MM.1S (cell line): ENCODE data around the gene GNPNAT1.
A peak's percentile ranks its signal among the peaks of the same experiment; 100 is the strongest.

Source experiments
- DNase-seq: peaks from one replicate; pipeline ENCODE4 v3.0.0-alpha.2; 2015
- H2AFZ ChIP-seq: fragments of 300-600 bp; sonication (generic); 2 replicates; pipeline ENCODE4 v1.6.0; 2016; ENCODE audit warnings: antibody characterized with exemption, low read length
- H3F3A ChIP-seq: fragments of 300-600 bp; sonication (generic); 2 replicates; pipeline ENCODE4 v1.6.1; 2016; ENCODE audit warnings: mild to moderate bottlenecking, antibody characterized with exemption, low read length, moderate library complexity, mixed read lengths; ENCODE audit not compliant: insufficient read depth
- H3K27ac ChIP-seq: fragments of 300-600 bp; sonication (generic); 2 replicates; pipeline ENCODE4 v1.5.1; 2016; ENCODE audit warnings: mild to moderate bottlenecking, low read length
- H3K27me3 ChIP-seq: fragments of 300-600 bp; sonication (generic); replicated peaks from 2 replicates; pipeline ENCODE4 v1.6.0; 2016; ENCODE audit warnings: low read length; ENCODE audit not compliant: insufficient read depth
- H3K36me3 ChIP-seq: fragments of 300-600 bp; sonication (generic); replicated peaks from 2 replicates; pipeline ENCODE4 v1.6.1; 2016; ENCODE audit warnings: mild to moderate bottlenecking, low read length, mixed read lengths; ENCODE audit not compliant: insufficient read depth
- H3K4me1 ChIP-seq: fragments of 300-600 bp; sonication (generic); 2 replicates; pipeline ENCODE4 v1.6.1; 2016; ENCODE audit warnings: low read length, mixed read lengths
- H3K4me2 ChIP-seq: fragments of 300-600 bp; sonication (generic); 2 replicates; pipeline ENCODE4 v1.6.0; 2016; ENCODE audit warnings: low read depth, low read length
- H3K4me3 ChIP-seq: fragments of 300-600 bp; sonication (generic); 2 replicates; pipeline ENCODE4 v1.5.1; 2016; ENCODE audit warnings: low read length, mixed read lengths
- H3K79me2 ChIP-seq: fragments of 300-600 bp; sonication (generic); 2 replicates; pipeline ENCODE4 v1.6.1; 2016; ENCODE audit warnings: mixed run types, low read length, mixed read lengths
- H3K9ac ChIP-seq: fragments of 300-600 bp; sonication (generic); 2 replicates; pipeline ENCODE4 v1.6.1; 2016; ENCODE audit warnings: low read length, mixed read lengths
- H3K9me2 ChIP-seq: fragments of 300-600 bp; sonication (generic); replicated peaks from 2 replicates; pipeline ENCODE4 v1.6.1; 2016; ENCODE audit warnings: mild to moderate bottlenecking, low read length, mixed read lengths; ENCODE audit not compliant: insufficient read depth
- H3K9me3 ChIP-seq: fragments of 300-600 bp; sonication (generic); replicated peaks from 2 replicates; pipeline ENCODE4 v1.6.1; 2016; ENCODE audit warnings: mild to moderate bottlenecking, low read length, mixed read lengths; ENCODE audit not compliant: insufficient read depth
- H4K20me1 ChIP-seq: fragments of 300-600 bp; sonication (generic); 2 replicates; pipeline ENCODE4 v1.6.1; 2016; ENCODE audit warnings: mild to moderate bottlenecking, low read length, moderate library complexity, mixed read lengths; ENCODE audit not compliant: insufficient read depth
- EZH2 ChIP-seq: fragments of 300-600 bp; sonication (generic); optimal IDR thresholded peaks from 2 replicates; pipeline ENCODE3; 2017; ENCODE audit warnings: low read depth, mild to moderate bottlenecking, antibody characterized with exemption, low read length, mixed read lengths
- EZH2phosphoT487 ChIP-seq: fragments of 300-600 bp; sonication (generic); IDR thresholded peaks from 2 replicates; pipeline ENCODE4 v1.6.1; 2018; ENCODE audit warnings: antibody characterized with exemption, low read length
- TF ChIP-seq, protein P1 (sequence below): fragments of 300-600 bp; sonication (generic); IDR thresholded peaks from 2 replicates; pipeline ENCODE4 v1.5.1; 2016; ENCODE audit warnings: antibody characterized with exemption, low read length, mixed read lengths

The GNPNAT1 gene

DNA sequence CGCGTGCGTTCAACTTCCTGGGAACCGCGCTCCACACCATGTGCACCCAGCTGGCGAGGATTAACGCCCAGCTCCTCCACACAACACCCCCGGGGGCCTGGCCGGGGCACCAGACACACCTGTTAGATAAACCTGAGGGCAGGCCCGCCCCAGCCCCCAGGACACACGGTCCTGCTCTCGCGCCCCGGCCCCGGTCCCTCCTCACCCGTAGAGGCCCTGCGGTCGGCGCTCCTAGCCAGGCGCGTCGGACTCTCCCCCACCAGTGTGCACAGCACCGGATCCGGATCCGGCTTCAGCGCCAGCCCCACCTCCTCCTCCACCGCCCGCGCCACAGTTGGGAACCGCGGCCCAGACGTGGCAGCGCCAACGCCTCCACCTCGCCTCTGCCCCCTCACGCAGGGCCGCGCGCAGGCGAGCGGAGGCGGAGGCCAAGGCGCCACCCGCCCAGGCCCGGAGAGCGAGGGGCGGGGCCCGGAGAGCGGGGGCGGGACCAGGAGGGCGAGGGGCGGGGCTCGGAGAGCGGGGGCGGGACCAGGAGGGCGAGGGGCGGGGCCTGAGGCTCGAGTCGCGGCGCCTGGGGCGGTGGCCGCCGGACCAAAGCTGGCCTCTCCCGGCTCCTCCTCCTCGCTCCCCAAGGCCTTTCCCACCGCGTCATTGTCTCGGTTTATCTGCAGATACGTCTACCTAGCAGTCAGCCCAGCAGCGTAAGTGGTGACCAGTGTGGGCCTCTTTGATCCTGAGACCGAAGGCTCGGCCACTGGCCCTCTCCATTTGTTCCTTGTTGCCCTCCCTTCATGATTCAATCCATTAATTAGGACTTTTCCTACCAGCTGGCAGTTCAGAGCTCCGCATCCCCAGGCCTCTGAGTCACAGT lies at the start of gene GNPNAT1:
GNPNAT1 (minus strand) TSS at position 385 of the 874 bp plus-strand sequence. CDS start 6,957 bp downstream, outside the sequence.
- Histone ChIP-seq H3K79me2 (peaks cover 13% of the 10 kb centered on the region), H3F3A (no peaks in the 10 kb centered on the region), H3K9ac (peak within 1 kb of the TSS; percentile 64), H3K4me1 (no peaks in the 10 kb centered on the region), H3K4me2 (peak within 1 kb of the TSS; percentile 80), H3K9me3 (no peaks in the 10 kb centered on the region), H3K27me3 (no peaks in the 10 kb centered on the region), H2AFZ (peak within 1 kb of the TSS; percentile 83), H3K9me2 (no peaks in the 10 kb centered on the region), H3K4me3 (peak within 1 kb of the TSS; percentile 78), H3K27ac (peak within 1 kb of the TSS; percentile 21; the same call in 1 of the 2 replicates), H4K20me1 (no peaks in the 10 kb centered on the region), H3K36me3 (no peaks in the 10 kb centered on the region)
- TF ChIP-seq, protein P1, sequence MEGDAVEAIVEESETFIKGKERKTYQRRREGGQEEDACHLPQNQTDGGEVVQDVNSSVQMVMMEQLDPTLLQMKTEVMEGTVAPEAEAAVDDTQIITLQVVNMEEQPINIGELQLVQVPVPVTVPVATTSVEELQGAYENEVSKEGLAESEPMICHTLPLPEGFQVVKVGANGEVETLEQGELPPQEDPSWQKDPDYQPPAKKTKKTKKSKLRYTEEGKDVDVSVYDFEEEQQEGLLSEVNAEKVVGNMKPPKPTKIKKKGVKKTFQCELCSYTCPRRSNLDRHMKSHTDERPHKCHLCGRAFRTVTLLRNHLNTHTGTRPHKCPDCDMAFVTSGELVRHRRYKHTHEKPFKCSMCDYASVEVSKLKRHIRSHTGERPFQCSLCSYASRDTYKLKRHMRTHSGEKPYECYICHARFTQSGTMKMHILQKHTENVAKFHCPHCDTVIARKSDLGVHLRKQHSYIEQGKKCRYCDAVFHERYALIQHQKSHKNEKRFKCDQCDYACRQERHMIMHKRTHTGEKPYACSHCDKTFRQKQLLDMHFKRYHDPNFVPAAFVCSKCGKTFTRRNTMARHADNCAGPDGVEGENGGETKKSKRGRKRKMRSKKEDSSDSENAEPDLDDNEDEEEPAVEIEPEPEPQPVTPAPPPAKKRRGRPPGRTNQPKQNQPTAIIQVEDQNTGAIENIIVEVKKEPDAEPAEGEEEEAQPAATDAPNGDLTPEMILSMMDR = no peak
- TF ChIP-seq EZH2 (no peak), EZH2phosphoT487 (no peak)
- peak; percentile 79 for DNase-seq

DNA sequence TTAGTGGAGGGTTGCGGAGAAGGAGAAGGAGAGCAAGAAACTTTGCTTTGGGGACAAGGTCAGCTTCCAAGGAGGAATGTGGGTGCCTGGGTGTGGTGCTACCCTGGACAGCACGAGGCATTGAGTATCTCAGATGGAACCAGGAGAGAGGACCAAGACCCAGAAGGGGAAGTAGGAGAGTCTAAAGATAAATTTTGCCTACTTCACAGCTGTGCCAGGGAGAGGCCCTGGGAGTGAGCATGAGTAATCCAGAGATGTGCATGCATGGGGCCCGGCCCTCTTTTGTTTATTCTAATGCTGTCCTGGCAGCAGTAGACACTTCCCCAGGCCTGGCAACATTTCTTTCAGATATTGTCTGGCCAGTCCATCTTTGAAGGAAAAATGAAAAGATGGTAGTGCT lies 49.5 kb upstream of the GNPNAT1 start:
- no peaks in the 10 kb centered on the region for H3F3A ChIP-seq
- no peak for DNase-seq
- H2AFZ ChIP-seq = no peak overlapping the region
- H3K4me1 ChIP-seq = no peaks in the 10 kb centered on the region
- no peaks in the 10 kb centered on the region for H3K36me3 ChIP-seq
- H3K9ac ChIP-seq = no peak overlapping the region
- no peaks in the 10 kb centered on the region for H4K20me1 ChIP-seq
- no peak overlapping the region for H3K4me2 ChIP-seq
- H3K27ac ChIP-seq = no peak overlapping the region
- no peaks in the 10 kb centered on the region for H3K9me3 ChIP-seq
- H3K27me3 ChIP-seq = no peaks in the 10 kb centered on the region
- H3K79me2 ChIP-seq = no peaks in the 10 kb centered on the region
- H3K9me2 ChIP-seq = no peaks in the 10 kb centered on the region
- no peak overlapping the region for H3K4me3 ChIP-seq
- TF ChIP-seq, protein P1 = no peak
- TF ChIP-seq EZH2 = no peak
- TF ChIP-seq EZH2phosphoT487 = no peak

DNA sequence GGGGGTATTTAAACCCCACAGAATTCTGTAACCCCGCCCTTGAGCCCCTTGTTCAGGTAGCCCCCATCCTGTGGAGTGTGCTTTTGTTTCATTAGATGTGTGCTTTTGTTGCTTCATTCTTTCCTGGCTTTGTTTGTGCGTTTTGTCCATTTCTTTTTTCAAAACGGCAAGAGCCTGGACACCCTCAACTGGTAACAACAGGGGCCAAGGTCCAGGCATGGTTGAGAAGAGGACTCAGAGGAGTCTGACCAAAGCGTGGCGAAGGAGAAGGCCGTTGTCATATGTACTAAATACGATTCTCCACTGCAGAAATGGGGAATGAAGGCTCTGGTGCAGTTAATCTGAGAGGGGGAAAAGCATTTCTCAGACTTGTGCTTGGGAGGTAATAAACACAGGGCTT lies 46.0 kb upstream of the GNPNAT1 start:
- Histone ChIP-seq H2AFZ (no peak overlapping the region), H4K20me1 (no peaks in the 10 kb centered on the region), H3K79me2 (no peaks in the 10 kb centered on the region), H3K4me1 (no peaks in the 10 kb centered on the region), H3K4me2 (no peak overlapping the region), H3K27me3 (no peaks in the 10 kb centered on the region), H3K9ac (no peak overlapping the region), H3K36me3 (no peaks in the 10 kb centered on the region), H3K4me3 (no peak overlapping the region), H3F3A (no peaks in the 10 kb centered on the region), H3K9me2 (no peaks in the 10 kb centered on the region), H3K9me3 (no peaks in the 10 kb centered on the region), H3K27ac (no peak overlapping the region)
- DNase-seq = no peak
- TF ChIP-seq EZH2phosphoT487 (no peak), EZH2 (no peak)
- TF ChIP-seq, protein P1 = no peak
